AG10803 (cell line): ENCODE measurements around the gene PEX7.
"Not testable (repeated sequence)": the region's sequence is repeated elsewhere in the genome, so short reads cannot be mapped to it uniquely, and the experiment has no call there.

Experiments
- DNase-seq: peaks from one replicate; pipeline ENCODE4 v3.0.0; 2010; ENCODE audit warnings: low read depth
- H3K4me3 ChIP-seq: 2 replicates; pipeline ENCODE4 v1.5.1; 2011; ENCODE audit warnings: mild to moderate bottlenecking, low read length, control low read depth
- TF ChIP-seq, protein P1 (sequence below): conservative IDR thresholded peaks from 2 replicates; pipeline ENCODE4 v1.5.1; 2011; ENCODE audit warnings: mild to moderate bottlenecking, low read length, control low read depth, inconsistent platforms

PEX7 gene

GRCh38 chr6:136930528-136930927, 108.1 kb downstream of the PEX7 start:
- H3K4me3 ChIP-seq = no peak overlapping the region
- TF ChIP-seq, protein P1, sequence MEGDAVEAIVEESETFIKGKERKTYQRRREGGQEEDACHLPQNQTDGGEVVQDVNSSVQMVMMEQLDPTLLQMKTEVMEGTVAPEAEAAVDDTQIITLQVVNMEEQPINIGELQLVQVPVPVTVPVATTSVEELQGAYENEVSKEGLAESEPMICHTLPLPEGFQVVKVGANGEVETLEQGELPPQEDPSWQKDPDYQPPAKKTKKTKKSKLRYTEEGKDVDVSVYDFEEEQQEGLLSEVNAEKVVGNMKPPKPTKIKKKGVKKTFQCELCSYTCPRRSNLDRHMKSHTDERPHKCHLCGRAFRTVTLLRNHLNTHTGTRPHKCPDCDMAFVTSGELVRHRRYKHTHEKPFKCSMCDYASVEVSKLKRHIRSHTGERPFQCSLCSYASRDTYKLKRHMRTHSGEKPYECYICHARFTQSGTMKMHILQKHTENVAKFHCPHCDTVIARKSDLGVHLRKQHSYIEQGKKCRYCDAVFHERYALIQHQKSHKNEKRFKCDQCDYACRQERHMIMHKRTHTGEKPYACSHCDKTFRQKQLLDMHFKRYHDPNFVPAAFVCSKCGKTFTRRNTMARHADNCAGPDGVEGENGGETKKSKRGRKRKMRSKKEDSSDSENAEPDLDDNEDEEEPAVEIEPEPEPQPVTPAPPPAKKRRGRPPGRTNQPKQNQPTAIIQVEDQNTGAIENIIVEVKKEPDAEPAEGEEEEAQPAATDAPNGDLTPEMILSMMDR = no peak
- no peak for DNase-seq

- H3K4me3 ChIP-seq = no peak overlapping the region
- no peak for DNase-seq
- TF ChIP-seq, protein P1 = no peak
Measured at GRCh38 chr6:136932599-136932998, 110.2 kb downstream of the PEX7 start.

DNA sequence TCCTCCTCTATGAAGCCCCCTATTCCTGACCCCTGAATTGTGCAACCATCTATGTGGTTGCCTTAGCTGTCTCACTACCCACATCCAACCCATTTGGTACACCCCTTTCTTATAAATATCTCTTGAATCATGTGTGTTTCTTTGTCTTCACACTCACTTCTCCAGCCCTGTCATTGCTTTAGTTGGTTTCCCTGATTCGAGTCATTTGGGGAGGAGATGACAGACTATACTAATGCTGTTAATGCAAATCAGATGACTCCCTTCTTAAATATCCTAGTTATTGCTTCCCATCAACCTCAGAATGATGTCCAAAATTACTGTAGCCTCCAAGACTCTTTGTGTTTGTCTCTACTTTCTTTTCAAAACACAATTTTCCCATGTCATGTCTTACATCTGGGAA, 122.7 kb downstream of the PEX7 start:
- DNase-seq = no peak
- no peak overlapping the region for H3K4me3 ChIP-seq
- TF ChIP-seq, protein P1 = no peak

DNA sequence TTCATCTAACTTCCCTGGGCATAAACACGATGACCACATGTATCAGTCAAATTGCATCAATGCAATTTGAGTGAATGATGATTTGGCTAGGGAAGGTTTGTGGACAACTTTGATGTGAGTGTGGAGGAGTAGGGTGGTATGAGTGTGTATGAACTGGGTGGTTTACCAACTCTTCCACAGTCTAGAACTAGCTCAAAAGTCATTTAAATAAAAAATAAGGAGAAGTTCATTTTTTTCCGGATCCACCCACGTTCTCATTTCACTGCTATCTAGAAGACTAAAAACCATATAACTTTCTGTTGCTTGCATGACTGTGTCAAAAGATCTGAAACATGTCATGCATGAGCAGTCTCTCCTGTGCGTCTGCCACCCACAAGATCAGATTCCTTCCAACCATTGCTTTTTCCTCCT, 123.3 kb downstream of the PEX7 start:
- TF ChIP-seq, protein P1 = no peak
- no peak for DNase-seq
- H3K4me3 ChIP-seq = no peak overlapping the region

DNA sequence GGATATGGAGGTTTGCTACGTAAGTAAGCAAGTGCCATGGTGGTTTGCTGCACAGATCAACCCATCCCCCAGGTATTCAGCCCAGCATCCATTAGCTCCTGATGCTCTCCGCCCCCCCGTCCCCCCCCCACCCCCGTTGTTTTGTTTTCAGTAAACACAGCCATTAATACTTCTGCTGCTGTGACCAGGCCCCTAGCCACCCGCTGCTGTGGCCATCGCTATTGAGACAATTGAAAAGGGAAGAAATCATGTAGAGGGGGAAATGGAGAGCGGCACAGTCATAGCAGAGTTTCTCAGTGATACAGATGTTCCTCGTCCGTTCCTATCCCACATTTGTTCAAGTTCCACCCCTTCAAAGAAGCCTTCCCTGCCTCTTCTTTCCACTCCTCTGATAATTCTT, 124.6 kb downstream of the PEX7 start:
- TF ChIP-seq, protein P1 = no peak
- DNase-seq = no peak
- H3K4me3 ChIP-seq = no peak overlapping the region

GRCh38 chr6:136949957-136950356, 127.6 kb downstream of the PEX7 start:
- not testable (repeated sequence) for DNase-seq, H3K4me3 ChIP-seq

GRCh38 chr6:136950436-136951126, 128.2 kb downstream of the PEX7 start:
- no peak overlapping the region for H3K4me3 ChIP-seq
- no peak for DNase-seq
- TF ChIP-seq, protein P1 = no peak
